Daoy (cell line): ENCODE results near the gene EPHB2. TPM values are rescaled to one million over a fixed set of nuclear protein-coding genes. Genes with fewer than 3 reads are reported as not detected.
A peak's percentile ranks its signal among the peaks of the same experiment; 100 is the strongest.
"Not testable (repeated sequence)": the region's sequence is repeated elsewhere in the genome, so short reads cannot be mapped to it uniquely, and the experiment has no call there.

Experiments used
- DNase-seq: peaks from one replicate; pipeline ENCODE4 v3.0.0-alpha.2; 2015; ENCODE audit warnings: low read depth
- total RNA-seq: library from RNA; depleted of rRNA; stranded (reverse); fragments of >200 nt; shearing (Covaris generic); gene quantifications from 2 replicates; pipeline ENCODE4 v1.2.3, GENCODE V29; 2014

EPHB2 gene
- total RNA-seq, 1 experiment from 2014 or later, result 94.2 TPM

GRCh38 chr1:22691031-22691753 lies 19.4 kb upstream of the EPHB2 start:
- DNase-seq, result no peak

- DNase-seq, result no peak
Observed at GRCh38 chr1:22694172-22694571, 16.5 kb upstream of the EPHB2 start.

- no peak for DNase-seq
Observed at GRCh38 chr1:22696610-22697009, 14.0 kb upstream of the EPHB2 start.

- no peak for DNase-seq
Observed at GRCh38 chr1:22697980-22698379, 12.7 kb upstream of the EPHB2 start.

GRCh38 chr1:22699681-22700520 lies 10.7 kb upstream of the EPHB2 start:
- DNase-seq, result no peak

GRCh38 chr1:22702296-22703085 lies 8.1 kb upstream of the EPHB2 start:
- DNase-seq, result no peak

GRCh38 chr1:22704440-22705067 lies 6.1 kb upstream of the EPHB2 start:
- DNase-seq, result peak; percentile 91

- no peak for DNase-seq
Observed at GRCh38 chr1:22705586-22705985, 5.1 kb upstream of the EPHB2 start.

- DNase-seq, result not testable (repeated sequence)
Observed at GRCh38 chr1:22706100-22706499, 4.5 kb upstream of the EPHB2 start.

- no peak for DNase-seq
Observed at GRCh38 chr1:22708777-22709176, 1.9 kb upstream of the EPHB2 start.

- DNase-seq, result peak; percentile 44
Observed at GRCh38 chr1:22709227-22709626, 1.4 kb upstream of the EPHB2 start.

- peak; percentile 73 for DNase-seq
Observed at GRCh38 chr1:22709891-22710700, 543 bp upstream of the EPHB2 start.

- DNase-seq, result peak; percentile 25
Observed at GRCh38 chr1:22711071-22711470, 432 bp downstream of the EPHB2 start.

- DNase-seq, result peak; percentile 48
Observed at GRCh38 chr1:22711591-22712501, 1.2 kb downstream of the EPHB2 start.

GRCh38 chr1:22712502-22713271 lies 2.0 kb downstream of the EPHB2 start:
- peak; percentile 90 for DNase-seq

- DNase-seq, result no peak
Observed at GRCh38 chr1:22714455-22714854, 3.8 kb downstream of the EPHB2 start.

- DNase-seq, result no peak
Observed at GRCh38 chr1:22717037-22717760, 6.6 kb downstream of the EPHB2 start.

- no peak for DNase-seq
Observed at GRCh38 chr1:22721122-22721873, 10.7 kb downstream of the EPHB2 start.
